SK-N-SH (cell line): ENCODE results near the gene RUNDC1. TPM values are rescaled to one million over a fixed set of nuclear protein-coding genes. Genes with fewer than 3 reads are reported as not detected.
A peak's percentile ranks its signal among the peaks of the same experiment; 100 is the strongest.

Experiments used
- CTCF ChIA-PET: fragments of 300-600, 350-600 bp; formaldehyde crosslinking; extraction: SDS; loops from one replicate; lab custom pipeline; 2021; lab: Yijun Ruan, JAX
- POLR2A ChIA-PET: fragments of 350-600 bp; sonication (Branson Sonifier 250); formaldehyde crosslinking; extraction: SDS; loops from one replicate; lab custom pipeline; 2020; ENCODE audit warnings: antibody characterized with exemption, inconsistent platforms; lab: Yijun Ruan, JAX
- DNase-seq: peaks from one replicate; pipeline ENCODE4 v3.0.0; 2012
- H2AFZ ChIP-seq: fragments of 200-600 bp; sonication (generic); 2 replicates; pipeline ENCODE4 v1.8.1; 2016; ENCODE audit warnings: antibody characterized with exemption, mild to moderate bottlenecking, low read depth
- H3F3A ChIP-seq: fragments of 200-600 bp; sonication (generic); replicated peaks from 2 replicates; pipeline ENCODE3; 2016; ENCODE audit warnings: antibody characterized with exemption, mild to moderate bottlenecking; ENCODE audit not compliant: insufficient read depth
- H3K27ac ChIP-seq, 2 experiments: fragments of 200-500 bp in 1 of 2; fragments of 200-600 bp in 1 of 2; sonication (Bioruptor generic) in 1 of 2; sonication (generic), shearing (Covaris generic) in 1 of 2; 2 replicates each; pipeline versions ENCODE4 v1.5.1 to v1.6.1; 2014 to 2016; ENCODE audit warnings: low read depth in 2 of 2, inconsistent platforms in 1 of 2, low read length in 1 of 2, mild to moderate bottlenecking in 1 of 2, mixed read lengths in 1 of 2
- H3K27me3 ChIP-seq: fragments of 200-600 bp; sonication (generic), shearing (Covaris generic); 2 replicates; pipeline ENCODE4 v1.6.1; 2016; ENCODE audit warnings: mixed run types; ENCODE audit not compliant: insufficient read depth
- H3K36me3 ChIP-seq, 2 experiments: fragments of 200-500 bp in 1 of 2; fragments of 200-600 bp in 1 of 2; sonication (Bioruptor generic) in 1 of 2; sonication (generic) in 1 of 2; replicated peaks in 1 of 2; 2 replicates each; pipeline versions ENCODE3 to v1.5.1; 2014 to 2016; ENCODE audit warnings: low read length in 1 of 2, mild to moderate bottlenecking in 1 of 2; ENCODE audit not compliant: insufficient read depth in 2 of 2, control insufficient read depth in 1 of 2
- H3K4me1 ChIP-seq, 2 experiments: fragments of 200-500 bp in 1 of 2; fragments of 200-600 bp in 1 of 2; sonication (Bioruptor generic) in 1 of 2; sonication (generic), shearing (Covaris generic) in 1 of 2; 2 replicates each; pipeline versions ENCODE4 v1.5.1 to v1.6.1; 2014 to 2016; ENCODE audit warnings: low read depth in 1 of 2, low read length in 1 of 2, mixed run types in 1 of 2; ENCODE audit not compliant: insufficient read depth in 2 of 2, control insufficient read depth in 1 of 2
- H3K4me2 ChIP-seq: fragments of 200-600 bp; sonication (generic), shearing (Covaris generic); 2 replicates; pipeline ENCODE4 v1.6.1; 2017; ENCODE audit warnings: mixed run types
- H3K4me3 ChIP-seq, 2 experiments: fragments of 200-500 bp in 1 of 2; fragments of 200-600 bp in 1 of 2; sonication (Bioruptor generic) in 1 of 2; sonication (generic), shearing (Covaris generic) in 1 of 2; 2 replicates each; pipeline versions ENCODE4 v1.5.1 to v1.8.1; 2014 to 2016; ENCODE audit warnings: low read depth in 2 of 2, inconsistent platforms in 1 of 2, low read length in 1 of 2, mild to moderate bottlenecking in 1 of 2, mixed read lengths in 1 of 2, moderate library complexity in 1 of 2
- H3K79me2 ChIP-seq: fragments of 200-600 bp; sonication (generic); 2 replicates; pipeline ENCODE4 v1.8.1; 2017; ENCODE audit warnings: mild to moderate bottlenecking; ENCODE audit not compliant: insufficient read depth
- H3K9ac ChIP-seq: fragments of 200-600 bp; sonication (generic); 2 replicates; pipeline ENCODE4 v1.6.1; 2017; ENCODE audit warnings: mixed run types
- H3K9me2 ChIP-seq: fragments of 200-600 bp; sonication (generic); 2 replicates; pipeline ENCODE4 v1.6.1; 2017; ENCODE audit warnings: mixed run types
- H3K9me3 ChIP-seq: fragments of 200-600 bp; sonication (generic); 2 replicates; pipeline ENCODE4 v1.6.1; 2017; ENCODE audit warnings: mixed run types, mild to moderate bottlenecking, moderate library complexity
- H4K20me1 ChIP-seq: fragments of 200-600 bp; sonication (generic); 2 replicates; pipeline ENCODE4 v1.6.1; 2017; ENCODE audit warnings: mild to moderate bottlenecking, mixed run types; ENCODE audit not compliant: insufficient read depth
- CHD2 ChIP-seq: fragments of 150-350 bp; IDR thresholded peaks from 2 replicates; pipeline ENCODE4 v1.6.1; 2018; ENCODE audit warnings: low read length; ENCODE audit not compliant: partially characterized antibody
- CTCF ChIP-seq: fragments of 200-600 bp; sonication (generic); IDR thresholded peaks from 2 replicates; pipeline ENCODE4 v1.6.1; 2017; ENCODE audit warnings: antibody characterized with exemption, mild to moderate bottlenecking, moderate library complexity
- ELF1 ChIP-seq: IDR thresholded peaks from 2 replicates; pipeline ENCODE4 v1.4.0; 2012
- EZH2phosphoT487 ChIP-seq: fragments of 200-600 bp; sonication (generic); IDR thresholded peaks from 2 replicates; pipeline ENCODE4 v1.6.1; 2017; ENCODE audit warnings: low read depth, mixed run types, mild to moderate bottlenecking, antibody characterized with exemption, moderate library complexity, borderline replicate concordance
- FOSL2 ChIP-seq: IDR thresholded peaks from 2 replicates; pipeline ENCODE4 v1.4.0; 2012; ENCODE audit warnings: low read depth, mild to moderate bottlenecking, moderate library complexity, borderline replicate concordance
- JUND ChIP-seq: IDR thresholded peaks from 2 replicates; pipeline ENCODE4 v1.4.0; 2012
- MEF2A ChIP-seq: IDR thresholded peaks from 2 replicates; pipeline ENCODE4 v1.4.0; 2012; ENCODE audit warnings: low read depth, borderline replicate concordance
- REST ChIP-seq: IDR thresholded peaks from 2 replicates; pipeline ENCODE4 v1.6.1; 2012; ENCODE audit warnings: mild to moderate bottlenecking, low read depth, low read length, moderate library complexity
- RFX5 ChIP-seq: IDR thresholded peaks from 2 replicates; pipeline ENCODE4 v1.6.1; 2012; ENCODE audit warnings: mild to moderate bottlenecking, improper control_type of control experiment, low read length
- RXRA ChIP-seq: IDR thresholded peaks from 2 replicates; pipeline ENCODE4 v1.4.0; 2012; ENCODE audit warnings: low read depth, mild to moderate bottlenecking, borderline replicate concordance
- SMC3 ChIP-seq: IDR thresholded peaks from 2 replicates; pipeline ENCODE4 v1.6.1; 2012; ENCODE audit warnings: low read depth, low read length, improper control_type of control experiment
- TAF1 ChIP-seq: IDR thresholded peaks from 2 replicates; pipeline ENCODE4 v1.6.1; 2012; ENCODE audit warnings: low read depth, mild to moderate bottlenecking, low read length, moderate library complexity, borderline replicate concordance
- TCF12 ChIP-seq: IDR thresholded peaks from 2 replicates; pipeline ENCODE4 v1.4.0; 2012
- YY1 ChIP-seq: IDR thresholded peaks from 2 replicates; pipeline ENCODE4 v1.4.0; 2012; ENCODE audit warnings: low read depth, mild to moderate bottlenecking
- WGBS: methylation state at CpG from one replicate; pipeline ENCODE4 v1.1.6; 2017; ENCODE audit warnings: low lambda C conversion rate; 5-methylcytosine and 5-hydroxymethylcytosine counted together
- polyA plus RNA-seq, 3 experiments: library from polyadenylated mRNA; depleted of rRNA; stranded (reverse); fragments of >200 nt; gene quantifications; 2 replicates each; pipeline ENCODE4 v1.2.3, GENCODE V29; 2012
- TF ChIP-seq, protein P1 (sequence below): fragments of 150-350 bp; IDR thresholded peaks from 2 replicates; pipeline ENCODE4 v1.6.1; 2016; ENCODE audit warnings: mild to moderate bottlenecking, low read depth, low read length
- TF ChIP-seq, protein P2 (sequence below): IDR thresholded peaks from 2 replicates; pipeline ENCODE4 v1.4.0; 2012; ENCODE audit warnings: low read depth
- TF ChIP-seq, protein P3 (sequence below): fragments of 150-350 bp; IDR thresholded peaks from 2 replicates; pipeline ENCODE4 v1.6.1; 2017; ENCODE audit warnings: antibody characterized with exemption, low read length, low read depth, borderline replicate concordance
- TF ChIP-seq, protein P4 (sequence below): IDR thresholded peaks from 2 replicates; pipeline ENCODE4; 2012

RUNDC1 gene
- polyA plus RNA-seq, 1 of the 3 experiments (the other 2 are of a cell fraction) = 9.0 TPM

GRCh38 chr17:42985225-42985624 lies 4.9 kb downstream of the RUNDC1 start:
- ChIA-PET POLR2A (no interaction called here), CTCF (interaction anchor here (4.2 kb wide), 1 partner anchor 13 kb away, joined by 27 read pairs; the partner anchor contains the start of gene RPL27)
- Histone ChIP-seq H3K4me3 (no peak overlapping the region), H3K79me2 (peaks cover 66% of the 10 kb centered on the region), H3K4me2 (no peak overlapping the region), H3K27me3 (no peaks in the 10 kb centered on the region), H2AFZ (no peak overlapping the region), H3K27ac (no peak overlapping the region), H3K9ac (no peak overlapping the region), H3K9me2 (no peaks in the 10 kb centered on the region), H3K36me3 (peaks cover 29 to 49% of the 10 kb centered on the region in 2 experiments), H3K9me3 (no peaks in the 10 kb centered on the region), H3K4me1 (peaks cover 4 to 20% of the 10 kb centered on the region in 2 experiments; a peak in 2 of 4 replicates), H4K20me1 (peaks cover 5% of the 10 kb centered on the region; the same call in 1 of the 2 replicates), H3F3A (peaks cover 27% of the 10 kb centered on the region)
- WGBS = 88% methylated on average over 1 of the region's 1 CpG
- TF ChIP-seq CTCF (no peak), RFX5 (no peak), CHD2 (no peak), ELF1 (no peak), SMC3 (no peak)
- DNase-seq = no peak

DNA sequence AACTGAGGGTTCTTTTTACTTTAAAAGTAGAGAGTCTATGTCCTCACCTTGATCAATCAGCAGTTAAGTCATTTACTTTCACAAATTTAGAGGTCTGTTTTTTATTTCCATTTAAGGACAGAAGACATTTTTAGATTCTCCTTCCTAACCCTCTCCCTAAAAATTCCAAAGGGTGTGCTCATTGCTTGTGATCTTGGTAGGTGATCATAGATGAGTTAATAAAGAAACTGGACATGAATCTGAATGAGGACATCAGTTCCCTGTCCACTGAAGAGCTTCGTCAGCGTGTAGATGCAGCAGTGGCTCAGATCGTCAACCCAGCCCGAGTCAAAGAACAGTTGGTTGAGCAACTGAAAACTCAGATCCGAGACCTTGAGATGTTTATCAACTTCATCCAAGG lies 8.8 kb downstream of the RUNDC1 start:
- Histone ChIP-seq H3K27me3 (no peaks in the 10 kb centered on the region), H3K27ac (peak overlapping the region in 1 of 2 experiments; percentile 13; a peak in 1 of 4 replicates), H3K4me2 (no peak overlapping the region), H3K4me1 (peaks cover 0 to 11% of the 10 kb centered on the region in 2 experiments; a peak in 1 of 4 replicates), H2AFZ (no peak overlapping the region), H3K4me3 (no peak overlapping the region), H3K36me3 (peaks cover 57 to 74% of the 10 kb centered on the region in 2 experiments), H3F3A (peaks cover 20% of the 10 kb centered on the region), H4K20me1 (no peaks in the 10 kb centered on the region), H3K79me2 (peaks cover 27% of the 10 kb centered on the region), H3K9ac (no peak overlapping the region), H3K9me2 (no peaks in the 10 kb centered on the region), H3K9me3 (no peaks in the 10 kb centered on the region)
- POLR2A ChIA-PET = no interaction called here
- 80% methylated on average over 5 of the region's 5 CpGs for WGBS
- CTCF ChIA-PET = interaction anchor here (4.2 kb wide), 1 partner anchor 9 kb away, joined by 27 read pairs; the partner anchor contains the start of gene RPL27
- no peak for DNase-seq
- TF ChIP-seq MEF2A = no peak
- TF ChIP-seq REST = no peak
- TF ChIP-seq, protein P1, sequence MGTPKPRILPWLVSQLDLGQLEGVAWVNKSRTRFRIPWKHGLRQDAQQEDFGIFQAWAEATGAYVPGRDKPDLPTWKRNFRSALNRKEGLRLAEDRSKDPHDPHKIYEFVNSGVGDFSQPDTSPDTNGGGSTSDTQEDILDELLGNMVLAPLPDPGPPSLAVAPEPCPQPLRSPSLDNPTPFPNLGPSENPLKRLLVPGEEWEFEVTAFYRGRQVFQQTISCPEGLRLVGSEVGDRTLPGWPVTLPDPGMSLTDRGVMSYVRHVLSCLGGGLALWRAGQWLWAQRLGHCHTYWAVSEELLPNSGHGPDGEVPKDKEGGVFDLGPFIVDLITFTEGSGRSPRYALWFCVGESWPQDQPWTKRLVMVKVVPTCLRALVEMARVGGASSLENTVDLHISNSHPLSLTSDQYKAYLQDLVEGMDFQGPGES = no peak
- TF ChIP-seq TCF12 = no peak
- no peak for TF ChIP-seq TAF1
- TF ChIP-seq, protein P2, sequence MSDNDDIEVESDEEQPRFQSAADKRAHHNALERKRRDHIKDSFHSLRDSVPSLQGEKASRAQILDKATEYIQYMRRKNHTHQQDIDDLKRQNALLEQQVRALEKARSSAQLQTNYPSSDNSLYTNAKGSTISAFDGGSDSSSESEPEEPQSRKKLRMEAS = no peak
- TF ChIP-seq ELF1 = no peak
- TF ChIP-seq JUND = no peak
- TF ChIP-seq RXRA = no peak
- TF ChIP-seq YY1 = no peak
- no peak for TF ChIP-seq FOSL2
- TF ChIP-seq EZH2phosphoT487 = no peak
- TF ChIP-seq SMC3 = no peak
- TF ChIP-seq, protein P3, sequence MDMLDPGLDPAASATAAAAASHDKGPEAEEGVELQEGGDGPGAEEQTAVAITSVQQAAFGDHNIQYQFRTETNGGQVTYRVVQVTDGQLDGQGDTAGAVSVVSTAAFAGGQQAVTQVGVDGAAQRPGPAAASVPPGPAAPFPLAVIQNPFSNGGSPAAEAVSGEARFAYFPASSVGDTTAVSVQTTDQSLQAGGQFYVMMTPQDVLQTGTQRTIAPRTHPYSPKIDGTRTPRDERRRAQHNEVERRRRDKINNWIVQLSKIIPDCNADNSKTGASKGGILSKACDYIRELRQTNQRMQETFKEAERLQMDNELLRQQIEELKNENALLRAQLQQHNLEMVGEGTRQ = no peak
- TF ChIP-seq, protein P4, sequence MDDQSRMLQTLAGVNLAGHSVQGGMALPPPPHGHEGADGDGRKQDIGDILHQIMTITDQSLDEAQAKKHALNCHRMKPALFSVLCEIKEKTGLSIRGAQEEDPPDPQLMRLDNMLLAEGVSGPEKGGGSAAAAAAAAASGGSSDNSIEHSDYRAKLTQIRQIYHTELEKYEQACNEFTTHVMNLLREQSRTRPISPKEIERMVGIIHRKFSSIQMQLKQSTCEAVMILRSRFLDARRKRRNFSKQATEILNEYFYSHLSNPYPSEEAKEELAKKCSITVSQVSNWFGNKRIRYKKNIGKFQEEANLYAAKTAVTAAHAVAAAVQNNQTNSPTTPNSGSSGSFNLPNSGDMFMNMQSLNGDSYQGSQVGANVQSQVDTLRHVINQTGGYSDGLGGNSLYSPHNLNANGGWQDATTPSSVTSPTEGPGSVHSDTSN = no peak
- TF ChIP-seq CHD2 = no peak
